PFSK-1 (cell line): Measurements from ENCODE around the gene EDARADD.

Experiments used
- FOXP2 ChIP-seq: optimal IDR thresholded peaks from 2 replicates; pipeline ENCODE3; 2011; ENCODE audit warnings: borderline replicate concordance, control low read depth, inconsistent platforms; ENCODE audit not compliant: insufficient read depth; ENCODE audit errors: extremely low read length, extremely low read depth
- POLR2AphosphoS5 ChIP-seq: IDR thresholded peaks from 2 replicates; pipeline ENCODE4 v1.6.1; 2012; ENCODE audit warnings: low read depth, mild to moderate bottlenecking, control low read depth, low read length, moderate library complexity
- SIN3A ChIP-seq: IDR thresholded peaks from 2 replicates; pipeline ENCODE4 v1.6.1; 2012; ENCODE audit warnings: mild to moderate bottlenecking, low read length, moderate library complexity, borderline replicate concordance; ENCODE audit not compliant: insufficient read depth
- TAF1 ChIP-seq: IDR thresholded peaks from 2 replicates; pipeline ENCODE4 v1.6.1; 2012; ENCODE audit warnings: low read length, control low read depth, borderline replicate concordance; ENCODE audit not compliant: insufficient read depth
- TF ChIP-seq, protein P1 (sequence below), 2 experiments: IDR thresholded peaks; 2 replicates each; pipeline versions ENCODE4 v1.6.1 to v1.8.0; 2011 to 2012; ENCODE audit warnings: low read depth in 2 of 2, low read length in 2 of 2, control low read depth in 1 of 2, inconsistent platforms in 1 of 2, mild to moderate bottlenecking in 1 of 2, moderate library complexity in 1 of 2; ENCODE audit not compliant: insufficient read depth in 1 of 2

DNA sequence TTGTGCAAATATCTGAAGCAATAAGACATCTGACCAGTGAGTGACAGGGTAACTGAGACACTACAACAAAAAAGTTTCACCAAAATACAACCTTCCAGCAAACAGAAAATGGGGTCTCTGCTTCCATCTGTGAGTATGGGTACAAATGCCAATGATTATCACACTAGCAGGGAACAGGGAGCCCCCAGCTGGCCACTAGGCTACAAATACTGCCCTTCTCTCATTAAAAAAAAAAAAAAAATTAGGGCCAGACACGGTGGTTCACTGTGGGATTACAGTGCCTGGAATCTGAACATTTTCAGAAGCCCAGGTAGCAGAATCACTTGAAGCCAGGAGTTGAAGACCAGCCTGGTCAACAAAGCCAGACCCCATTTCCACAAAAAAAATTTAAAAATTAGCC lies 48.4 kb upstream of the EDARADD start:
- TF ChIP-seq SIN3A, result no peak
- TF ChIP-seq POLR2AphosphoS5, result no peak
- TF ChIP-seq, protein P1, sequence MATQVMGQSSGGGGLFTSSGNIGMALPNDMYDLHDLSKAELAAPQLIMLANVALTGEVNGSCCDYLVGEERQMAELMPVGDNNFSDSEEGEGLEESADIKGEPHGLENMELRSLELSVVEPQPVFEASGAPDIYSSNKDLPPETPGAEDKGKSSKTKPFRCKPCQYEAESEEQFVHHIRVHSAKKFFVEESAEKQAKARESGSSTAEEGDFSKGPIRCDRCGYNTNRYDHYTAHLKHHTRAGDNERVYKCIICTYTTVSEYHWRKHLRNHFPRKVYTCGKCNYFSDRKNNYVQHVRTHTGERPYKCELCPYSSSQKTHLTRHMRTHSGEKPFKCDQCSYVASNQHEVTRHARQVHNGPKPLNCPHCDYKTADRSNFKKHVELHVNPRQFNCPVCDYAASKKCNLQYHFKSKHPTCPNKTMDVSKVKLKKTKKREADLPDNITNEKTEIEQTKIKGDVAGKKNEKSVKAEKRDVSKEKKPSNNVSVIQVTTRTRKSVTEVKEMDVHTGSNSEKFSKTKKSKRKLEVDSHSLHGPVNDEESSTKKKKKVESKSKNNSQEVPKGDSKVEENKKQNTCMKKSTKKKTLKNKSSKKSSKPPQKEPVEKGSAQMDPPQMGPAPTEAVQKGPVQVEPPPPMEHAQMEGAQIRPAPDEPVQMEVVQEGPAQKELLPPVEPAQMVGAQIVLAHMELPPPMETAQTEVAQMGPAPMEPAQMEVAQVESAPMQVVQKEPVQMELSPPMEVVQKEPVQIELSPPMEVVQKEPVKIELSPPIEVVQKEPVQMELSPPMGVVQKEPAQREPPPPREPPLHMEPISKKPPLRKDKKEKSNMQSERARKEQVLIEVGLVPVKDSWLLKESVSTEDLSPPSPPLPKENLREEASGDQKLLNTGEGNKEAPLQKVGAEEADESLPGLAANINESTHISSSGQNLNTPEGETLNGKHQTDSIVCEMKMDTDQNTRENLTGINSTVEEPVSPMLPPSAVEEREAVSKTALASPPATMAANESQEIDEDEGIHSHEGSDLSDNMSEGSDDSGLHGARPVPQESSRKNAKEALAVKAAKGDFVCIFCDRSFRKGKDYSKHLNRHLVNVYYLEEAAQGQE (IDR thresholded peaks at IDR 0.05; ENCODE audit: insufficient read depth in 1 of 2, low read depth in 2 of 2, low read length in 2 of 2), result no peak
- no peak for TF ChIP-seq TAF1
- TF ChIP-seq FOXP2, result no peak
